Ishikawa (cell line): ENCODE measurements around the gene ASB7.

Experiments used
- CEBPB ChIP-seq: IDR thresholded peaks from 2 replicates; pipeline ENCODE4 v1.6.1; 2012
- CREB1 ChIP-seq: IDR thresholded peaks from 2 replicates; pipeline ENCODE4 v1.6.1; 2012; ENCODE audit warnings: low read depth
- EGR1 ChIP-seq: IDR thresholded peaks from 2 replicates; pipeline ENCODE4 v1.6.1; 2012
- EP300 ChIP-seq: IDR thresholded peaks from 2 replicates; pipeline ENCODE4 v1.6.1; 2012; ENCODE audit warnings: borderline replicate concordance
- FOXM1 ChIP-seq: IDR thresholded peaks from 2 replicates; pipeline ENCODE4 v1.6.1; 2012; ENCODE audit warnings: low read depth, borderline replicate concordance
- NFIC ChIP-seq: IDR thresholded peaks from 2 replicates; pipeline ENCODE4 v1.6.1; 2012
- RAD21 ChIP-seq: IDR thresholded peaks from 2 replicates; pipeline ENCODE4 v1.6.1; 2012; ENCODE audit warnings: low read depth
- REST ChIP-seq: IDR thresholded peaks from 2 replicates; pipeline ENCODE4 v1.6.1; 2012; ENCODE audit warnings: low read depth, mild to moderate bottlenecking
- TAF1 ChIP-seq: IDR thresholded peaks from 2 replicates; pipeline ENCODE4 v1.6.1; 2012; ENCODE audit warnings: low read depth, mild to moderate bottlenecking
- TCF12 ChIP-seq: IDR thresholded peaks from 2 replicates; pipeline ENCODE4 v1.6.1; 2012; ENCODE audit warnings: low read depth
- TEAD4 ChIP-seq: IDR thresholded peaks from 2 replicates; pipeline ENCODE4 v1.6.1; 2012
- YY1 ChIP-seq: IDR thresholded peaks from 2 replicates; pipeline ENCODE4 v1.6.1; 2012; ENCODE audit warnings: low read depth

- TF ChIP-seq NFIC (no peak), TAF1 (no peak), EP300 (no peak), CEBPB (no peak), EGR1 (no peak), FOXM1 (no peak), RAD21 (no peak), TCF12 (no peak), REST (no peak), CREB1 (no peak), TEAD4 (no peak), YY1 (no peak)
These were observed 33.1 kb downstream of the ASB7 start for GRCh38 chr15:100635406-100636071.
